ENCODE results near the gene GNAS. TPM values are rescaled to one million over a fixed set of nuclear protein-coding genes. Genes with fewer than 3 reads are reported as not detected.

Gene GNAS
- total RNA-seq, result 1,000 to 10,000 TPM; 1,246 to 1,267 TPM
- 1,275 TPM for polyA plus RNA-seq (2013, experiment 1 of 2)
- 1,251 TPM for polyA plus RNA-seq (2013, experiment 2 of 2)
- long read RNA-seq, experiment 1, transcript GNAS-234 (13 exons, 1,663 nt), result minor isoform, 12 of 736 reads
- long read RNA-seq, experiment 1, transcript GNAS-232 (10 exons, 1,839 nt), result minor isoform, 13 of 736 reads
- long read RNA-seq, experiment 1, transcript GNAS-201 (12 exons, 1,866 nt), result minor isoform, 119 of 736 reads
- long read RNA-seq, experiment 1, transcript GNAS-210 (13 exons, 1,972 nt), result major isoform, 306 of 736 reads
- long read RNA-seq, experiment 1, partial matches to known transcripts, result 143 of 736 reads
- long read RNA-seq, experiment 1, other reads (novel, unspliced or antisense), result 122 of 736 reads
- long read RNA-seq, experiment 2, full-length matches to known transcripts, result 1,606 of 1,734 reads
- long read RNA-seq, experiment 2, partial matches to known transcripts, result 56 of 1,734 reads
- long read RNA-seq, experiment 2, other reads (novel, unspliced or antisense), result 72 of 1,734 reads
- long read RNA-seq, experiment 3, full-length matches to known transcripts, result 138 of 232 reads
- long read RNA-seq, experiment 3, partial matches to known transcripts, result 29 of 232 reads
- long read RNA-seq, experiment 3, other reads (novel, unspliced or antisense), result 65 of 232 reads
- long read RNA-seq, experiment 4, transcript GNAS-201 (12 exons, 1,866 nt), result minor isoform, 5 of 130 reads
- long read RNA-seq, experiment 4, transcript GNAS-255 (11 exons, 2,837 nt), result minor isoform, 5 of 130 reads
- long read RNA-seq, experiment 4, transcript GNAS-210 (13 exons, 1,972 nt), result major isoform, 11 of 130 reads
- long read RNA-seq, experiment 4, transcript GNAS-211 (12 exons, 1,931 nt), result minor isoform, 6 of 130 reads
- long read RNA-seq, experiment 4, partial matches to known transcripts, result 64 of 130 reads
- long read RNA-seq, experiment 4, other reads (novel, unspliced or antisense), result 29 of 130 reads

GRCh38 chr20:58852543-58853271, at the start of gene GNAS:
Gene GNAS, plus strand, starts transcription at chr20:58852716.
- peaks cover 14% of the 10 kb centered on the region for H3K36me3 ChIP-seq (ENCODE audit: control insufficient read depth, insufficient read depth, low read length)
- no peaks in the 10 kb centered on the region for H3K9me3 ChIP-seq (ENCODE audit: control insufficient read depth, low read length)
- peaks cover 3% of the 10 kb centered on the region for H3K9me3 Mint-ChIP-seq
- H3K36me3 Mint-ChIP-seq (ENCODE audit: low read depth), result peaks cover 10% of the 10 kb centered on the region
- peaks cover 13% of the 10 kb centered on the region for H3K4me1 Mint-ChIP-seq
- peak within 1 kb of the TSS; percentile 87 for H3K4me3 Mint-ChIP-seq
- H3K27me3 ChIP-seq (ENCODE audit: control insufficient read depth, insufficient read depth, low read length, poor library complexity, severe bottlenecking), result peaks cover 66% of the 10 kb centered on the region
- peak; percentile 94 for DNase-seq
- no peak within 1 kb of the TSS for H3K9ac ChIP-seq (ENCODE audit: extremely low read depth, low read length, poor library complexity, severe bottlenecking)
- H3K27me3 Mint-ChIP-seq (ENCODE audit: insufficient read depth), result peaks cover 77% of the 10 kb centered on the region
- no peaks in the 10 kb centered on the region for H3K4me1 ChIP-seq (ENCODE audit: control insufficient read depth, insufficient read depth, low read length)
- peak; percentile 86 for TF ChIP-seq CTCF (conservative IDR thresholded peaks at IDR 0.05)
- WGBS, 2 experiments (ENCODE audit: insufficient coverage in 1 of 2, insufficient read length in 1 of 2), result 20 to 23% methylated on average over 16 to 33 of the region's 35 CpGs
- peak within 1 kb of the TSS; percentile 93 for H3K4me3 ChIP-seq (ENCODE audit: low read length)
- no peak within 1 kb of the TSS for H3K27ac ChIP-seq (ENCODE audit: low read depth, low read length)
- H3K27ac Mint-ChIP-seq, result peak within 1 kb of the TSS; percentile 35

- no peak overlapping the region for H3K27ac Mint-ChIP-seq
- peaks cover 5% of the 10 kb centered on the region for H3K27me3 Mint-ChIP-seq (ENCODE audit: insufficient read depth)
These were observed 49.0 kb upstream of the GNAS start for GRCh38 chr20:58803533-58803932.

More at GRCh38 chr20:58803533-58803932, 49.0 kb upstream of the GNAS start:
- Histone ChIP-seq H3K4me1 (ENCODE audit: control insufficient read depth, insufficient read depth, low read length) (no peaks in the 10 kb centered on the region), H3K4me3 (ENCODE audit: low read length) (no peak overlapping the region), H3K36me3 (ENCODE audit: control insufficient read depth, insufficient read depth, low read length) (no peaks in the 10 kb centered on the region), H3K9me3 (ENCODE audit: control insufficient read depth, low read length) (no peaks in the 10 kb centered on the region), H3K27ac (ENCODE audit: low read depth, low read length) (no peak overlapping the region), H3K9ac (ENCODE audit: extremely low read depth, low read length, poor library complexity, severe bottlenecking) (no peak overlapping the region), H3K27me3 (ENCODE audit: control insufficient read depth, insufficient read depth, low read length, poor library complexity, severe bottlenecking) (no peaks in the 10 kb centered on the region)
- Mint-ChIP-seq H3K9me3 (no peaks in the 10 kb centered on the region), H3K36me3 (ENCODE audit: low read depth) (no peaks in the 10 kb centered on the region), H3K4me3 (no peak overlapping the region), H3K4me1 (peaks cover 43% of the 10 kb centered on the region)
- DNase-seq, result no peak
- 95 to 96% methylated on average over 13 to 18 of the region's 18 CpGs for WGBS, 2 experiments (ENCODE audit: insufficient coverage in 1 of 2, insufficient read length in 1 of 2)
- no peak for TF ChIP-seq CTCF (conservative IDR thresholded peaks at IDR 0.05)
